B cell (primary cell): Measurements from ENCODE around the gene FRG2C. TPM values are rescaled to one million over a fixed set of nuclear protein-coding genes. Genes with fewer than 3 reads are reported as not detected.
A peak's percentile ranks its signal among the peaks of the same experiment; 100 is the strongest.
"Not testable (repeated sequence)": the region's sequence is repeated elsewhere in the genome, so short reads cannot be mapped to it uniquely, and the experiment has no call there.

Source experiments
- ATAC-seq: fragments of 200-7000 bp; cut with Tn5 transposase; one replicate; pipeline ENCODE4 v1.10.0; 2021; ENCODE audit warnings: low read depth, mild to moderate bottlenecking, moderate number of reproducible peaks, moderate library complexity
- CTCF ChIA-PET: fragments of 350-600 bp; sonication (Branson Sonifier 250); formaldehyde crosslinking; loops from one replicate; lab custom pipeline; 2021; ENCODE audit warnings: antibody characterized with exemption, inconsistent platforms; lab: Charles Lee
- POLR2A ChIA-PET: fragments of 350-600 bp; sonication (Branson Sonifier 250); formaldehyde crosslinking; loops from one replicate; lab custom pipeline; 2021; ENCODE audit warnings: antibody characterized with exemption; lab: Charles Lee
- DNase-seq: peaks from one replicate; pipeline ENCODE4 v3.0.0; 2013
- H2AFZ ChIP-seq: 2 replicates; pipeline ENCODE4 v1.6.1; 2012; ENCODE audit warnings: mild to moderate bottlenecking, low read depth, low read length; ENCODE audit not compliant: insufficient read depth, poor library complexity, severe bottlenecking
- H3K27ac ChIP-seq, 2 donors: 1 replicate in 1 of 2; 2 replicates in 1 of 2; pipeline ENCODE4 v1.5.1; 2012 to 2013; ENCODE audit warnings: low read length in 2 of 2, mild to moderate bottlenecking in 2 of 2, moderate library complexity in 1 of 2
- H3K27me3 ChIP-seq, 4 experiments: fragments of 200-600 bp in 1 of 4; sonication (generic) in 1 of 4; replicated peaks in 1 of 4; 1 replicate in 2 of 4; 2 replicates in 2 of 4; pipeline versions ENCODE4 v1.6.1 to v1.7.0; 2013 to 2016; ENCODE audit warnings: low read length in 3 of 4, mild to moderate bottlenecking in 2 of 4, mixed read lengths in 1 of 4, moderate library complexity in 1 of 4; ENCODE audit not compliant: insufficient read depth in 4 of 4, control insufficient read depth in 3 of 4; ENCODE audit errors: control extremely low read depth in 1 of 4
- H3K36me3 ChIP-seq, 2 experiments: replicated peaks in 1 of 2; 1 replicate in 1 of 2; 2 replicates in 1 of 2; pipeline versions ENCODE4 v1.6.1 to v1.7.1; 2013; ENCODE audit warnings: low read length in 1 of 2; ENCODE audit not compliant: insufficient read depth in 2 of 2, control insufficient read depth in 1 of 2; ENCODE audit errors: control extremely low read depth in 1 of 2, extremely low read depth in 1 of 2
- H3K4me1 ChIP-seq, 2 donors: fragments of 200-600 bp in 1 of 2; sonication (generic) in 1 of 2; 1 replicate in 1 of 2; 2 replicates in 1 of 2; pipeline versions ENCODE4 v1.5.1 to v1.6.1; 2013 to 2017; ENCODE audit warnings: low read length in 2 of 2; ENCODE audit not compliant: control insufficient read depth in 2 of 2, insufficient read depth in 2 of 2
- H3K4me2 ChIP-seq: replicated peaks from 2 replicates; pipeline ENCODE3; 2012; ENCODE audit warnings: mild to moderate bottlenecking, low read depth, low read length; ENCODE audit not compliant: poor library complexity, severe bottlenecking
- H3K4me3 ChIP-seq, 5 experiments: fragments of 200-600 bp in 1 of 5; sonication (generic) in 1 of 5; 1 replicate in 3 of 5; 2 replicates in 2 of 5; pipeline versions ENCODE4 v1.5.1 to v1.7.0; 2011 to 2016; ENCODE audit warnings: low read length in 4 of 5, mild to moderate bottlenecking in 4 of 5, low read depth in 2 of 5, control low read depth in 1 of 5, moderate library complexity in 1 of 5; ENCODE audit not compliant: insufficient read depth in 1 of 5; ENCODE audit errors: control extremely low read depth in 1 of 5, extremely low read depth in 1 of 5
- H3K79me2 ChIP-seq: fragments of 200-600 bp; sonication (generic); one replicate; pipeline ENCODE4 v1.6.0; 2016; ENCODE audit warnings: low read length; ENCODE audit not compliant: control insufficient read depth, insufficient read depth
- H3K9ac ChIP-seq: fragments of 200-600 bp; sonication (generic); 2 replicates; pipeline ENCODE4 v1.6.1; 2017; ENCODE audit warnings: mild to moderate bottlenecking, low read length, moderate library complexity
- H3K9me3 ChIP-seq, 3 donors: one replicate each; pipeline versions ENCODE4 v1.6.1 to v1.7.1; 2013; ENCODE audit warnings: low read length in 2 of 3; ENCODE audit not compliant: control insufficient read depth in 2 of 3, insufficient read depth in 1 of 3; ENCODE audit errors: control extremely low read depth in 1 of 3
- H4K20me1 ChIP-seq: 2 replicates; pipeline ENCODE4 v1.6.0; 2012; ENCODE audit warnings: mild to moderate bottlenecking, low read length; ENCODE audit not compliant: insufficient read depth, control insufficient read depth, poor library complexity, severe bottlenecking
- H3K27ac Mint-ChIP-seq: one replicate; pipeline ENCODE4 v1.8.0; 2021; ENCODE audit warnings: mixed read lengths
- H3K27me3 Mint-ChIP-seq: one replicate; pipeline ENCODE4 v1.8.0; 2021; ENCODE audit warnings: mixed read lengths
- H3K4me1 Mint-ChIP-seq: one replicate; pipeline ENCODE4 v1.8.0; 2021; ENCODE audit warnings: mixed read lengths
- H3K4me3 Mint-ChIP-seq: one replicate; pipeline ENCODE4 v1.8.0; 2021; ENCODE audit warnings: mixed read lengths
- H3K9me3 Mint-ChIP-seq: one replicate; pipeline ENCODE4 v1.8.0; 2022; ENCODE audit warnings: mixed read lengths; ENCODE audit not compliant: insufficient read depth
- CTCF ChIP-seq: fragments of 200-600 bp; IDR thresholded peaks from one replicate; pipeline ENCODE4 v1.8.0; 2022; ENCODE audit warnings: antibody characterized with exemption, mild to moderate bottlenecking
- EZH2 ChIP-seq: IDR thresholded peaks from 2 replicates; pipeline ENCODE4 v1.6.1; 2012; ENCODE audit warnings: borderline replicate concordance, low read depth, mild to moderate bottlenecking, moderate library complexity, low read length; ENCODE audit not compliant: insufficient read depth, poor library complexity, severe bottlenecking
- whole genome bisulfite sequencing: methylation state at CpG from one replicate; pipeline ENCODE4 v1.1.5; 2013; ENCODE audit warnings: missing lambda C conversion rate; ENCODE audit not compliant: insufficient coverage; 5-methylcytosine and 5-hydroxymethylcytosine counted together
- intact Hi-C: fragments of 100-400 bp; cut with micrococcal nuclease; formaldehyde crosslinking; loops from one replicate; pipeline ENCODE4 v1.10.0; 2022
- polyA plus RNA-seq: library from polyadenylated mRNA; depleted of rRNA; stranded (reverse); fragments of >200 nt; gene quantifications from 2 replicates; pipeline ENCODE4 v1.2.3, GENCODE V29; 2012
- total RNA-seq, 2 donors: library from RNA; stranded (reverse); fragments of 120-200 nt in 1 of 2; gene quantifications; 1 replicate in 1 of 2; 2 replicates in 1 of 2; pipeline versions ENCODE4 v1.2.3 to v1.2.4, GENCODE V29; 2013 to 2022

The FRG2C gene
- total and polyA plus RNA-seq, 2 donors (not counting 1 experiment from before 2014, with no cell fraction given) = not detected

GRCh38 chr3:75631541-75631940 lies 32.6 kb upstream of the FRG2C start:
- 71% methylated on average over 1 of the region's 4 CpGs for WGBS
- intact Hi-C loops = no loop called here
- H3K36me3 ChIP-seq = no peaks in the 10 kb centered on the region

GRCh38 chr3:75638947-75639346 lies 25.2 kb upstream of the FRG2C start:
- H3K27ac Mint-ChIP-seq, CTCF ChIA-PET: not testable (repeated sequence)

More at GRCh38 chr3:75631541-75631940, 32.6 kb upstream of the FRG2C start:
- H4K20me1 ChIP-seq = no peaks in the 10 kb centered on the region
- H3K4me3 Mint-ChIP-seq = no peak overlapping the region
- no peaks in the 10 kb centered on the region for H3K27me3 ChIP-seq
- H3K4me3 ChIP-seq = no peak overlapping the region
- H3K9ac ChIP-seq = no peak overlapping the region
- H3K27me3 Mint-ChIP-seq = no peaks in the 10 kb centered on the region
- no peaks in the 10 kb centered on the region for H3K9me3 Mint-ChIP-seq
- no peak for DNase-seq
- no peak overlapping the region for H3K27ac Mint-ChIP-seq
- TF ChIP-seq EZH2 = no peak
- no peak for TF ChIP-seq CTCF
- CTCF ChIA-PET = no interaction called here
- no peaks in the 10 kb centered on the region for H3K4me1 ChIP-seq
- H3K4me2 ChIP-seq = no peak overlapping the region
- H2AFZ ChIP-seq = no peak overlapping the region
- ATAC-seq = no peak
- no peaks in the 10 kb centered on the region for H3K4me1 Mint-ChIP-seq
- no peak overlapping the region for H3K27ac ChIP-seq
- H3K9me3 ChIP-seq = no peaks in the 10 kb centered on the region
- POLR2A ChIA-PET = no interaction called here
- H3K79me2 ChIP-seq = no peaks in the 10 kb centered on the region

GRCh38 chr3:75641107-75641517 lies 23.0 kb upstream of the FRG2C start:
- Mint-ChIP-seq H3K4me1 (peaks cover 14% of the 10 kb centered on the region), H3K4me3 (peak overlapping the region; percentile 90)
- H3K4me1 ChIP-seq, H3K9me3 ChIP-seq, H3K27me3 Mint-ChIP-seq, POLR2A ChIA-PET, H3K27ac Mint-ChIP-seq, H3K79me2 ChIP-seq, ATAC-seq, H3K9me3 Mint-ChIP-seq, H4K20me1 ChIP-seq, H3K27ac ChIP-seq, H3K27me3 ChIP-seq, H3K36me3 ChIP-seq: not testable (repeated sequence)
- CTCF ChIA-PET = interaction anchor here (1.2 kb wide), 1 partner anchor 8 kb away, joined by 3 read pairs; no protein-coding TSS in a partner anchor
- DNase-seq = peak; percentile 17
- intact Hi-C loops = loop anchor here (5.0 to 10.0 kb wide), 2 partner anchors 386 to 449 kb away; no protein-coding TSS in a partner anchor
- WGBS = under 1% methylated on average over 11 of the region's 16 CpGs
- Histone ChIP-seq H3K4me2 (peak overlapping the region; percentile 37), H2AFZ (peak overlapping the region; percentile 72), H3K4me3 (peak overlapping the region in 3 of 5 experiments; percentile 51 to 64 (median 59)), H3K9ac (peak overlapping the region; percentile 60)

More at GRCh38 chr3:75638947-75639346, 25.2 kb upstream of the FRG2C start:
- H3K79me2 ChIP-seq, intact Hi-C loops, H3K9me3 ChIP-seq, H3K36me3 ChIP-seq, H4K20me1 ChIP-seq, DNase-seq, ATAC-seq, POLR2A ChIA-PET, H3K27ac ChIP-seq, H3K9ac ChIP-seq, H3K4me2 ChIP-seq, H3K4me1 ChIP-seq, H3K27me3 ChIP-seq, H3K9me3 Mint-ChIP-seq, H3K27me3 Mint-ChIP-seq, H2AFZ ChIP-seq, H3K4me3 Mint-ChIP-seq, H3K4me3 ChIP-seq: not testable (repeated sequence)
- peaks cover 14% of the 10 kb centered on the region for H3K4me1 Mint-ChIP-seq
- 99% methylated on average over 6 of the region's 10 CpGs for WGBS
